Measurements from ENCODE around the gene PKNOX2. TPM values are rescaled to one million over a fixed set of nuclear protein-coding genes. Genes with fewer than 3 reads are reported as not detected.

The PKNOX2 gene
- total and polyA plus RNA-seq, 9 of the 15 experiments (the other 6 are each of a cell fraction or from before 2014, with no cell fraction given): not detected

DNA sequence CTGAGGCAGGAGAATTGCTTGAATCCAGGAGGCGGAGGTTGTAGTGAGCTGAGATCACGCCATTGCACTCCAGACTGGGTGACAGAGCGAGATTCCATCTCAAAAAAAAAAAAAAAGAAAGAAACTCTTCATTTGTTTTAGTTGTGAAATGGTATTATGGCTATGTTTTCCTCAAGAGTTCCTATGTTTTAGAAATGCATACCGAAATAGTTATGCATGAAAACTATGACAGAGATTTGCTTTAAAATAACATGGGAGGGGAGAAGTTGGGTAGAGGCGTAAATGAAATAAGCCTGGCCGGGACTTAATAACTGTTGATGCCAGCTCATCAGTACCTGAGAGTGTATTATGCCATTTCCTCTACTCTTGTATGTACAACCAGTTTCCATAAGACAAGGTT, 283.2 kb downstream of the PKNOX2 start:
- no peak overlapping the region for H3K4me2 ChIP-seq (ENCODE audit: insufficient read depth, low read length)
- H3K79me2 ChIP-seq (ENCODE audit: control insufficient read depth, insufficient read depth, low read length): no peaks in the 10 kb centered on the region
- no peaks in the 10 kb centered on the region for H3K27me3 ChIP-seq (ENCODE audit: control insufficient read depth in 2 of 2, insufficient read depth in 2 of 2, low read length in 2 of 2)
- ChIA-PET CTCF (ENCODE audit: low intra/inter-chr PET ratio) (no interaction called here), POLR2A (no interaction called here)
- H3K27ac ChIP-seq (ENCODE audit: extremely low read depth, low read depth, low read length): no peak overlapping the region
- DNase-seq (ENCODE audit: extremely low read depth in 1 of 4, low spot score in 3 of 4) (no peak), ATAC-seq (no peak), FAIRE-seq (no peak)
- H2AFZ ChIP-seq (ENCODE audit: low read depth, low read length): no peak overlapping the region
- H3K9me1 ChIP-seq (ENCODE audit: control insufficient read depth, insufficient read depth, low read length): no peaks in the 10 kb centered on the region
- in situ Hi-C loops (cut with MboI) (no loop called here), intact Hi-C loops (cut with micrococcal nuclease) (no loop called here)
- H3K9ac ChIP-seq (ENCODE audit: insufficient read depth in 1 of 2, low read depth in 2 of 2, low read length in 2 of 2): no peak overlapping the region
- BruUV-seq (replicated peaks): no TSS peak
- H3K36me3 ChIP-seq (ENCODE audit: control insufficient read depth, insufficient read depth, low read length): no peaks in the 10 kb centered on the region
- 72% methylated on average over 5 of the region's 6 CpGs for WGBS (ENCODE audit: insufficient coverage, low coverage, missing lambda C conversion rate)
- peaks cover 18 to 29% of the 10 kb centered on the region in 2 experiments for H3K4me1 ChIP-seq (replicated peaks in 1 of 2; ENCODE audit: control insufficient read depth in 2 of 2, insufficient read depth in 2 of 2, low read length in 2 of 2)
- TF ChIP-seq, protein P1, sequence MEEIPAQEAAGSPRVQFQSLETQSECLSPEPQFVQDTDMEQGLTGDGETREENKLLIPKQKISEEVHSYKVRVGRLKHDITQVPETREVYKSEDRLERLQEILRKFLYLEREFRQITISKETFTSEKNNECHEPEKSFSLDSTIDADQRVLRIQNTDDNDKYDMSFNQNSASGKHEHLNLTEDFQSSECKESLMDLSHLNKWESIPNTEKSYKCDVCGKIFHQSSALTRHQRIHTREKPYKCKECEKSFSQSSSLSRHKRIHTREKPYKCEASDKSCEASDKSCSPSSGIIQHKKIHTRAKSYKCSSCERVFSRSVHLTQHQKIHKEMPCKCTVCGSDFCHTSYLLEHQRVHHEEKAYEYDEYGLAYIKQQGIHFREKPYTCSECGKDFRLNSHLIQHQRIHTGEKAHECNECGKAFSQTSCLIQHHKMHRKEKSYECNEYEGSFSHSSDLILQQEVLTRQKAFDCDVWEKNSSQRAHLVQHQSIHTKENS (CRISPR knock-in tag; IDR thresholded peaks at IDR 0.05): no peak
- TF ChIP-seq PHF20 (IDR thresholded peaks at IDR 0.05; ENCODE audit: partially characterized antibody): no peak
- no peak for TF ChIP-seq LEF1 (IDR thresholded peaks at IDR 0.05)
- no peak for TF ChIP-seq PML (IDR thresholded peaks at IDR 0.05; ENCODE audit: low read length)
- no peak for TF ChIP-seq RAD51 (IDR thresholded peaks at IDR 0.05; ENCODE audit: borderline replicate concordance, low read depth)
- no peaks in the 10 kb centered on the region for H4K20me1 ChIP-seq (replicated peaks; ENCODE audit: control insufficient read depth, insufficient read depth, low read length)
- no peaks in the 10 kb centered on the region for H3K9me3 ChIP-seq (replicated peaks; ENCODE audit: control insufficient read depth, insufficient read depth, low read depth, low read length)
- H3K4me3 ChIP-seq: no peak overlapping the region

- intact Hi-C loops (cut with micrococcal nuclease) (no loop called here), in situ Hi-C loops (cut with MboI) (no loop called here)
- H3K9ac ChIP-seq (ENCODE audit: insufficient read depth in 1 of 2, low read depth in 2 of 2, low read length in 2 of 2): no peak overlapping the region
- FAIRE-seq (no peak), ATAC-seq (no peak), DNase-seq (ENCODE audit: extremely low read depth in 1 of 4, low spot score in 3 of 4) (no peak)
- peaks cover 18 to 29% of the 10 kb centered on the region in 2 experiments for H3K4me1 ChIP-seq (replicated peaks in 1 of 2; ENCODE audit: control insufficient read depth in 2 of 2, insufficient read depth in 2 of 2, low read length in 2 of 2)
- H2AFZ ChIP-seq (ENCODE audit: low read depth, low read length): peak overlapping the region; percentile 41; the same call in 1 of the 2 replicates
- no peaks in the 10 kb centered on the region for H3K9me1 ChIP-seq (ENCODE audit: control insufficient read depth, insufficient read depth, low read length)
- H3K27me3 ChIP-seq (ENCODE audit: control insufficient read depth in 2 of 2, insufficient read depth in 2 of 2, low read length in 2 of 2): no peaks in the 10 kb centered on the region
- H3K36me3 ChIP-seq (ENCODE audit: control insufficient read depth, insufficient read depth, low read length): no peaks in the 10 kb centered on the region
- H3K9me3 ChIP-seq (replicated peaks; ENCODE audit: control insufficient read depth, insufficient read depth, low read depth, low read length): no peaks in the 10 kb centered on the region
- no peak overlapping the region for H3K27ac ChIP-seq (ENCODE audit: extremely low read depth, low read depth, low read length)
- no peak overlapping the region for H3K4me3 ChIP-seq
- no TSS peak for BruUV-seq (replicated peaks)
- WGBS (ENCODE audit: insufficient coverage, low coverage, missing lambda C conversion rate): 43% methylated on average over 3 of the region's 3 CpGs
- no peak overlapping the region for H3K4me2 ChIP-seq (ENCODE audit: insufficient read depth, low read length)
- no peaks in the 10 kb centered on the region for H3K79me2 ChIP-seq (ENCODE audit: control insufficient read depth, insufficient read depth, low read length)
- ChIA-PET POLR2A (no interaction called here), CTCF (ENCODE audit: low intra/inter-chr PET ratio) (no interaction called here)
- no peaks in the 10 kb centered on the region for H4K20me1 ChIP-seq (replicated peaks; ENCODE audit: control insufficient read depth, insufficient read depth, low read length)
- TF ChIP-seq, protein P2, sequence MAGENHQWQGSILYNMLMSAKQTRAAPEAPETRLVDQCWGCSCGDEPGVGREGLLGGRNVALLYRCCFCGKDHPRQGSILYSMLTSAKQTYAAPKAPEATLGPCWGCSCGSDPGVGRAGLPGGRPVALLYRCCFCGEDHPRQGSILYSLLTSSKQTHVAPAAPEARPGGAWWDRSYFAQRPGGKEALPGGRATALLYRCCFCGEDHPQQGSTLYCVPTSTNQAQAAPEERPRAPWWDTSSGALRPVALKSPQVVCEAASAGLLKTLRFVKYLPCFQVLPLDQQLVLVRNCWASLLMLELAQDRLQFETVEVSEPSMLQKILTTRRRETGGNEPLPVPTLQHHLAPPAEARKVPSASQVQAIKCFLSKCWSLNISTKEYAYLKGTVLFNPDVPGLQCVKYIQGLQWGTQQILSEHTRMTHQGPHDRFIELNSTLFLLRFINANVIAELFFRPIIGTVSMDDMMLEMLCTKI (IDR thresholded peaks at IDR 0.05; ENCODE audit: partially characterized antibody): no peak
- no peak for TF ChIP-seq CLOCK (CRISPR knock-in tag; IDR thresholded peaks at IDR 0.05; ENCODE audit: borderline replicate concordance)
- TF ChIP-seq CREBBP (IDR thresholded peaks at IDR 0.05; ENCODE audit: low read depth, low read length): no peak
- TF ChIP-seq ZKSCAN3 (CRISPR knock-in tag; IDR thresholded peaks at IDR 0.05): no peak
- no peak for TF ChIP-seq ZNF398 (CRISPR knock-in tag; IDR thresholded peaks at IDR 0.05)
Measured at GRCh38 chr11:125448136-125448535, 283.6 kb downstream of the PKNOX2 start.
